ENCODE measurements around the gene KCNIP4.

The KCNIP4 gene

GRCh38 chr4:21136051-21136630, 812.4 kb downstream of the KCNIP4 start:
- no peak for DNase-seq

DNA sequence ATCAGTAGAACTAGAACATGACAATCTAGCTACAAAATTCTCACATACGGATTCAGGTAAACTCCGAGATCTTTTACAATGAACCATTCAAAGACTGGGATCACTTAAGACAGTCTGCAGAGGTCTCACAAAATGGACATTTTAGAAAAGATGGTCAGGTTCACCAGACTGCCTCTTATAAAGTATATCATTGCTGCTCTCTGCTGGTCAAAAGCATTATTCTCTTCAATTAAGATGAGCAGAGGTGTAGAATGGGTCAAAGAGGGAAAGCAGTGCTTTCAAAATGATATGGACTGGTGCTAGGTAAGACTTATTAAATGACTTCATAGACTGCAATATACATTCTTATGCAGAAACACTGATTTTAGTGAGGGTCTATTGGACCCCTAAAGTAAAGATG, 813.6 kb downstream of the KCNIP4 start:
- no peak for DNase-seq

DNA sequence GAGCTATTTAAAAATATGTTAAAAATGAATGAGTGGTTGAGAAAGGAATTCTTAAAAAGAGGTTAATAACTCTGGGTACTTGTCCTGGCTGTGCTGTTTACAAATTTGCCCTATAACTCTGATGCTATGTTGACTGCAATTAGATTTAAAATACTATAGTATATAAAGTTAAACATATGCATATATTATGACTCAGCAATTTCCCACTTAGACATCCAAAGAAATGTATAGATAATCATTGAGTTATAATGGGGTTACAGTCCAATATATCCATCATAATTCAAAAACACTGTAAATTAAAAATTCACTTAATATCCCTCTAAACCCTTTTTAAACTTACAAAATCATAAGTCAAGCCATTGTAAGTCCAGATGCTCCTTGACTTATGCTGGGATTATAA, 818.0 kb downstream of the KCNIP4 start:
- no peak for DNase-seq

GRCh38 chr4:21126014-21126512, 822.5 kb downstream of the KCNIP4 start:
- no peak for DNase-seq

DNA sequence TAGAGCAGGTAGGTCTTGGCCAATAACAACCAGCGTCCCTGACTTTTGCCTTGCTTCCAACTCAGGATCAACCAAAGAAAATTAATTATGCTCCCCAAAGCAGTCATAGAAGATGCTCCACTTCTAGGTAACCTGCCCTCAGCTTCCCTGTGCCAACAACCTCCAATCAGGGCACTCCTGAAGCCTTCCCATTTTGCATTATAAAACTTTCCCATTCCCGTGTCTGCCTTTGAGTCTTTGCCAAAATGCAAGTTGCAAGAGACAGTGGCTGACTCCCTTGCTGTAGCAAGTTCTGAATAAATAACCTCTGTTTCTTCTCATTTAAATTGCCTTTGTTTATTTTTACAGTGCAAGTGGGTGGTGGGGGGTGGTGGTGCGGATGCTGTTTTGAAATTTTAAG, 830.3 kb downstream of the KCNIP4 start:
- DNase-seq = no peak

GRCh38 chr4:21117541-21118180, 830.9 kb downstream of the KCNIP4 start:
- no peak for DNase-seq

- no peak for DNase-seq
Measured at GRCh38 chr4:21113496-21114223, 834.9 kb downstream of the KCNIP4 start.

GRCh38 chr4:21102667-21103066, 845.9 kb downstream of the KCNIP4 start:
- no peak for DNase-seq

- DNase-seq = no peak
Measured at GRCh38 chr4:21097865-21098264, 850.7 kb downstream of the KCNIP4 start.

GRCh38 chr4:21097026-21097425, 851.5 kb downstream of the KCNIP4 start:
- DNase-seq = no peak

- no peak for DNase-seq
Measured at GRCh38 chr4:21092531-21092930, 856.0 kb downstream of the KCNIP4 start.

- no peak for DNase-seq
Measured at GRCh38 chr4:21090094-21090666, 858.4 kb downstream of the KCNIP4 start.

DNA sequence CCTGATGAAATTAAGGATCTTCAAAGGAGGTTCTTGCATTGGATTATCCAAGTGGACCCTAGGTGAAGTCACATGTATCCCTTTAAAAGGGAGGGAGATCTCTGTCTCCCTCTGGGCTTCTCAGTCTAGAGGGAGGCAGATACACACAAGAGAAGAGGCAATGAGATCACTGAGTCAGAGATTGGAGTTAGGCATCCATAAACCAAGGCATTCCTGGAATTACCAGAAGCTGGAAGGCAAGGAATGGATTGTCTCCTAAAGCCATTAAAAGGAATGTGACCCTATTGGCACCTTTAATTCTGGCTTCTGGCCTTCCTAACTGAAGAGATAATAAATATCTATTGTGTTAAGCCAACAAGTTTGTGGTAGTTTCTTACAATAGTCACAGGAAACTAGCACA, 865.2 kb downstream of the KCNIP4 start:
- no peak for DNase-seq

DNA sequence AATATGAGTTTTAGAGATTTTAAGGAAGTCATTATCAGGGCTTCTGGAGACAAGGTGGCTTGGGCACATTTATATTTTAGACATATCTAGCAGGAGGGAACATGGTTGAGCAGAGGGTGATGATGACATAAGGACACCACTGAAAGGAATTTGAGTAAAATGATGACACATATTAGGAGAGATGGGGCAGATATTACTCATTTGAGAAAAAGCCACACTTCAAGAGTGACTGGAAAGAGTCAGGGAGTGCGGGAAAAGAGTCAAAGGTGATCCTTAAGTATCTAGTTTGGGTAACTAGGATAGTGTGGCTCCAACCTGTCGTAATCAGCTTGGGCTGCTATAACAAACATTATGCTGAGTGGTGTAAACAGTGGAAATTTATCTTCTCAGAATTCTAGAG, 870.6 kb downstream of the KCNIP4 start:
- no peak for DNase-seq

- no peak for DNase-seq
Measured at GRCh38 chr4:21067351-21067750, 881.2 kb downstream of the KCNIP4 start.

GRCh38 chr4:21061902-21062301, 886.7 kb downstream of the KCNIP4 start:
- no peak for DNase-seq

DNA sequence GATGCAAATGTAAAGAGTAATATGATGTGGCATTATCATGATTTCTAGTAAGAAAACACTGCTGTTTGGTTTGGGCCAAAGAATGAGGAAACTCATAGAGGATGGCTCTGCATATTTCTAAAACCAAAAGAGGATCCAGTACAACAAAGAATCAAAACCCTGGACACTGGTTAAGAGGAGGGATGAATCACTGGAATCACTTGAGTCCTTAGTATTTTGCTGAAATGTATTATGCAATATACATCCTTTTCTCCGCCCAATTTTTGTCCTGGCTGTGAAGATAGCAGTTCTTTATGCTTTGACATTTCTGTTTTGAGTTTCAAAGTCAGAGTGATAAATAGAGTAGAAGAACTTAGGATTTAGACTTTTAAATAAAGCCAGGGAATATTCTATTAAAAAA, 902.4 kb downstream of the KCNIP4 start:
- no peak for DNase-seq

- no peak for DNase-seq
Measured at GRCh38 chr4:21045119-21045518, 903.5 kb downstream of the KCNIP4 start.

GRCh38 chr4:21041708-21042107, 906.9 kb downstream of the KCNIP4 start:
- no peak for DNase-seq

- DNase-seq = no peak
Measured at GRCh38 chr4:21034728-21035127, 913.8 kb downstream of the KCNIP4 start.

DNA sequence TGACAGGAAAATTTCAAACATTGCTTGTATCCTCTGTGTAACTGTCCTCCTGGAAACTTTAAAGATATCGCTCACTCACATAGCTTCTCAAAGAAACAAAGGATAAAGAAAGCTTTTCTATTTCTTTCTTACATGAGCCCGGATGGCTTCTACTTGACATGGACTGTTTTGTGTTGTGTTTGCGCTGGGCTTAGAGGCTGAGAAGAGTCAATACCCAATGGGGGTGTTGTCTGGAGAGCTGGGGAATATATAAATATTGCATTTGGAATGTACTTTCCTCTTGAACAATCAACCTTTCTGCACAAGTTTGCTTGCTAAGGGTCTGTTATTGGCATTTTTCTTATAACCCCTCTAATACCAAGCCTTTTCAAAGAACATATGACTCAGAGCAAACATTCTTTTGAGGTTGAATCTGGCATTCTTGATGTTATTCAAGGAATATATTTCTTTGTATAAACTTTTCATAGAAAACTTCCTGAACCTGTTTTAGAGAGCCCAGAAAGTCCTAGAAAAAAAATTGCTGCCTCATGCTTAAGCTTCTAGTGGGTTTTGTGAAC, 916.4 kb downstream of the KCNIP4 start:
- no peak for DNase-seq

- no peak for DNase-seq
Measured at GRCh38 chr4:21018817-21019216, 929.8 kb downstream of the KCNIP4 start.

DNA sequence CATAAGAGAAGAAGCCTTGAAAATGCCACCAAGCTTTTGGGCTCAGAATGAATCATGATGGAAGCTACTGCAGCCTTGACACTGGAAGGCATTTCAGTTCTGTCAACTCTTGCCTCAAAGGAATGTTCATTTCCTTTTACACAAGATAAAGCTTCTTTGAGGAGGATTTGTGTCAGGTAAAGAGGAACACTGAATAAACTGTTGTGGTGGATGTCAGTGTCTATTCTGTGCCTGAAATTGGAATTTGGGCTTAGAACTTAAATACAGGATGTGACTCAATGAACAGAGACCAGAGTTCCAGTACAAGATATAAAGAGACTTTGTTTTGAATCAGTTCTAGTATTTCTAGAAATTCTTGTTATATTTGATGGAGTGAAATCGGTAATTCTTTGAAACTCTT, 935.1 kb downstream of the KCNIP4 start:
- DNase-seq = no peak

Measured in activated CD4-positive, alpha-beta T cell treated with anti-CD3 and anti-CD28 coated beads for 4 hours (primary cell).